Erythroblast (primary cell): ENCODE measurements around the gene NLRC5.

Experiments
- GATA1 ChIP-seq: IDR thresholded peaks from 2 replicates; pipeline ENCODE4 v1.6.1; 2011; ENCODE audit warnings: low read depth, mild to moderate bottlenecking, control low read depth, low read length, moderate library complexity
- POLR2A ChIP-seq: IDR thresholded peaks from 2 replicates; pipeline ENCODE4 v1.6.1; 2011; ENCODE audit warnings: mild to moderate bottlenecking, low read length

- TF ChIP-seq POLR2A (no peak), GATA1 (no peak)
Measured at GRCh38 chr16:56950051-56950450, 39.3 kb upstream of the NLRC5 start.
